Heart left ventricle (tissue), 16 donors: ENCODE measurements around the gene NIBAN1. TPM values are rescaled to one million over a fixed set of nuclear protein-coding genes. Genes with fewer than 3 reads are reported as not detected.
A peak's percentile ranks its signal among the peaks of the same experiment; 100 is the strongest.

Experiments used
- ATAC-seq, 4 donors: fragments of 200-7000 bp; cut with Tn5 transposase; one replicate each; pipeline ENCODE4 v1.9.1; 2020 to 2022; ENCODE audit warnings: moderate library complexity in 4 of 4, mild to moderate bottlenecking in 3 of 4, moderate number of reproducible peaks in 1 of 4
- DNase-seq, 5 donors: peaks; one replicate each; pipeline ENCODE4 v3.0.0-alpha.2; 2020
- H3K27ac ChIP-seq, 12 donors: fragments of 200-600 bp; sonication (generic) in 4 of 12; one replicate each; pipeline versions ENCODE4 v1.5.0 to v1.8.0; 2016 to 2022; ENCODE audit warnings: mild to moderate bottlenecking in 2 of 12
- H3K27me3 ChIP-seq, 9 donors: fragments of 200-600 bp; sonication (generic) in 2 of 9; one replicate each; pipeline versions ENCODE4 v1.5.1 to v1.8.0; 2016 to 2022; ENCODE audit warnings: mild to moderate bottlenecking in 3 of 9
- H3K36me3 ChIP-seq, 9 donors: fragments of 200-600 bp; sonication (generic) in 2 of 9; one replicate each; pipeline versions ENCODE4 v1.5.0 to v1.8.0; 2018 to 2022; ENCODE audit warnings: mild to moderate bottlenecking in 2 of 9
- H3K4me1 ChIP-seq, 12 donors: fragments of 200-600 bp; sonication (generic) in 4 of 12; one replicate each; pipeline versions ENCODE4 v1.5.0 to v1.8.0; 2016 to 2022; ENCODE audit warnings: mild to moderate bottlenecking in 3 of 12
- H3K4me3 ChIP-seq, 12 donors: fragments of 200-600 bp; sonication (generic) in 4 of 12; one replicate each; pipeline versions ENCODE4 v1.5.0 to v1.8.0; 2017 to 2022; ENCODE audit warnings: mild to moderate bottlenecking in 9 of 12, moderate library complexity in 4 of 12
- H3K9me3 ChIP-seq, 12 donors: fragments of 200-600 bp; sonication (generic) in 4 of 12; one replicate each; pipeline versions ENCODE4 v1.5.0 to v1.8.0; 2016 to 2022; ENCODE audit warnings: mild to moderate bottlenecking in 1 of 12
- POLR2A ChIP-seq, 2 donors: fragments of 450-650 bp; IDR thresholded peaks; one replicate each; pipeline ENCODE4 v1.6.1; 2017; ENCODE audit warnings: antibody characterized with exemption in 2 of 2, mild to moderate bottlenecking in 2 of 2, moderate library complexity in 2 of 2
- WGBS, 4 donors: extraction: QIAGEN DNeasy Blood & Tissue Kit in 2 of 4; methylation state at CpG; one replicate each; pipeline versions ENCODE4 v1.1.5 to v1.1.7; 2013 to 2018; 5-methylcytosine and 5-hydroxymethylcytosine counted together
- intact Hi-C, 10 donors: fragments of 100-400 bp; cut with DNase I; formaldehyde crosslinking; loops; one replicate each; pipeline versions ENCODE4 v1.11.1 to v1.14.2; 2022
- polyA plus RNA-seq, 2 donors: library from polyadenylated mRNA; stranded (reverse); fragments of 200-250 nt; gene quantifications; one replicate each; pipeline ENCODE4 v1.2.3, GENCODE V29; 2013
- total RNA-seq, 9 donors: library from RNA; depleted of rRNA in 2 of 9; stranded (reverse); fragments of >200 nt in 2 of 9; fragmentation: NEBNext Ultra II Directional in 3 of 9; extraction: Animal tissue kit (Norgen Biotek cat#: 25700) in 3 of 9; gene quantifications; one replicate each; pipeline versions ENCODE4 v1.1.0 to v1.2.4, GENCODE V29; 2016 to 2023
- TF ChIP-seq, protein P1 (sequence below), 12 donors: fragments of 200-600 bp; sonication (generic) in 4 of 12; IDR thresholded peaks; one replicate each; pipeline versions ENCODE4 v1.5.0 to v1.8.0; 2018 to 2022; ENCODE audit warnings: antibody characterized with exemption in 12 of 12, mild to moderate bottlenecking in 5 of 12
- donor health status: ischemic (EF 13 %, LVEDD 7.1; RV severe dilation, severe dysfunction).
- donor health status: healthy with polysubstance abuse.
- donor health status: DM: no; HTN: yes; CAD: no.
- donor health status: DM: no; HTN: no; CAD: no.
- donor health status: ischemic (EF 25% LVEDD 6.9; RV normal size, moderate dysfunction).
- donor health status: ischemic (EF 25% LVEDD 5.7; RV mildly dilated, moderate dysfunction).
- donor health status: healthy.
- donor health status: DM: yes; HTN: yes; CAD: no.
- donor health status: ischemic (EF 35%, LVEDD 5.7; RV mildly dilated, moderate dysfunction).
- donor health status: nonischemic (EF 11% LVEDD 7.7; RV severe dilation, severe dysfunction).
- donor health status: DM: yes; HTN: yes; CAD: no.
- donor health status: PGD.
- donor health status: ischemic (EF 29% LVEDD 5.4; RV normal size, mild dysfunction).
- donor health status: nonischemic (EF 23%, LVEDD 6.1; RV moderate dilation, normal function).

Gene NIBAN1
- total and polyA plus RNA-seq, 11 donors = 86.0 to 609 (median 278) TPM

DNA sequence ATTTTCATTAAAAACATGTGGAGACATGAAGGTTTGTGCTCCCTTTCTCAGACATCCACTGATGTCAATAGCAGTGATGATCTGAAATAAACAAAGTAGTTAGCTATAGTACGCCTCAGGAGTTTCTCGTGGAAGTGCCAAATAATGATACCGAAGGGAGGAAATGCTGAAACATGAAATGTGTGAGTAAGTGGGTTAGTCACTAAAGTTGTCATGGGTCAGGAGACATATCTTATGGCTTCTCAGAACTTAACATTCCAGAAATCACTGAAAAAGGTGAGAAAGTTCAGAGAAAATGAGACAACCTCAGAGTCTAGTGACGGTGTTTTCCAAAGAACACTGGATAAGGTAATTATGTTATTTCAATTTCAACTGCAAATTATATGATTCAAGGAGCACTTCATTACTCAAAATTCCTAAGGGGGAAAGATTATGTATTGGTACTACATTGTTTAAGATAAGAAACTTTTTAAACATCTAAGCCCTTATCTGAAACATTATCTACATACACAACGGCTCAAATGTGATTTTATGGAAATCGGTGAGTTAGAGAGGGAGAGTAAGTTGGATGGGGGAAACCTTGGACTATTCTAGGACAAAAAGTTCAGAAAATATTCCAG is 20.6 kb downstream of the NIBAN1 start:
- ATAC-seq (peak in 1 of 4 donors; percentile 28), DNase-seq (no peak)
- 57 to 60% (median 58%) methylated on average over 6 of the region's 6 CpGs for WGBS, 4 donors
- peak overlapping the region; percentile 24 to 77 (median 58) for H3K27ac ChIP-seq
- H3K36me3 ChIP-seq = peaks cover 0 to 4% (median 0%) of the 10 kb centered on the region in 9 donors
- H3K4me3 ChIP-seq = no peak overlapping the region
- H3K27me3 ChIP-seq = no peaks in the 10 kb centered on the region
- intact Hi-C loops = loop anchor here in 2 of 10 donors (5.0 kb wide), 2 partner anchors 66 to 126 kb away; no protein-coding TSS in a partner anchor
- H3K9me3 ChIP-seq = no peaks in the 10 kb centered on the region
- H3K4me1 ChIP-seq = peaks cover 0 to 59% (median 21%) of the 10 kb centered on the region in 12 donors
- no peak for TF ChIP-seq POLR2A (IDR thresholded peaks at IDR 0.05)
- TF ChIP-seq, protein P1, sequence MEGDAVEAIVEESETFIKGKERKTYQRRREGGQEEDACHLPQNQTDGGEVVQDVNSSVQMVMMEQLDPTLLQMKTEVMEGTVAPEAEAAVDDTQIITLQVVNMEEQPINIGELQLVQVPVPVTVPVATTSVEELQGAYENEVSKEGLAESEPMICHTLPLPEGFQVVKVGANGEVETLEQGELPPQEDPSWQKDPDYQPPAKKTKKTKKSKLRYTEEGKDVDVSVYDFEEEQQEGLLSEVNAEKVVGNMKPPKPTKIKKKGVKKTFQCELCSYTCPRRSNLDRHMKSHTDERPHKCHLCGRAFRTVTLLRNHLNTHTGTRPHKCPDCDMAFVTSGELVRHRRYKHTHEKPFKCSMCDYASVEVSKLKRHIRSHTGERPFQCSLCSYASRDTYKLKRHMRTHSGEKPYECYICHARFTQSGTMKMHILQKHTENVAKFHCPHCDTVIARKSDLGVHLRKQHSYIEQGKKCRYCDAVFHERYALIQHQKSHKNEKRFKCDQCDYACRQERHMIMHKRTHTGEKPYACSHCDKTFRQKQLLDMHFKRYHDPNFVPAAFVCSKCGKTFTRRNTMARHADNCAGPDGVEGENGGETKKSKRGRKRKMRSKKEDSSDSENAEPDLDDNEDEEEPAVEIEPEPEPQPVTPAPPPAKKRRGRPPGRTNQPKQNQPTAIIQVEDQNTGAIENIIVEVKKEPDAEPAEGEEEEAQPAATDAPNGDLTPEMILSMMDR (IDR thresholded peaks at IDR 0.05) = no peak

DNA sequence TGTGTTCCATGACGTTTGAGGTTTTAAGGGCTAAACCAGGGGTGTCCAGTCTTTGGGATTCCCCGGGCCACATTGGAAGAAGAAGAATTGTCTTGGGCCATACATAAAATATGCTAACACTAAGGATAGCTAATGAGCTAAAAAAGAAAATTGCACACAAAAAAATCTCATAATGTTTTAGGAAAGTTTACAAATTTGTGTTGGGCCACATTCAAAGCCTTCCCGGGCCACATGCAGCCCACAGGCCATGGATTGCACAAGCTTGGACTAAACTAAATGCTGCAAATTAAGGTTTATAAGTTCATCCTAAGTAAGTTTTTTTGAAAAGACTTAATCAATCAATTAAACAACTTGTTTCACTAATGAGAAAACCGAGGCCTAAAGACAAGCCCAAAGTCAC is 21.9 kb downstream of the NIBAN1 start:
- Histone ChIP-seq H3K27ac (peak overlapping the region in 1 of 12 donors; percentile 14), H3K27me3 (no peaks in the 10 kb centered on the region), H3K4me1 (peaks cover 0 to 60% (median 26%) of the 10 kb centered on the region in 12 donors), H3K9me3 (no peaks in the 10 kb centered on the region), H3K36me3 (peaks cover 0 to 4% (median 0%) of the 10 kb centered on the region in 9 donors), H3K4me3 (no peak overlapping the region)
- TF ChIP-seq, protein P1 (IDR thresholded peaks at IDR 0.05) = no peak
- no peak for TF ChIP-seq POLR2A (IDR thresholded peaks at IDR 0.05)
- ATAC-seq = no peak
- intact Hi-C loops = loop anchor here in 2 of 10 donors (5.0 kb wide), 2 partner anchors 65 to 125 kb away; no protein-coding TSS in a partner anchor
- WGBS, 4 donors = 86 to 93% (median 90%) methylated on average over 4 of the region's 4 CpGs
- DNase-seq = no peak

DNA sequence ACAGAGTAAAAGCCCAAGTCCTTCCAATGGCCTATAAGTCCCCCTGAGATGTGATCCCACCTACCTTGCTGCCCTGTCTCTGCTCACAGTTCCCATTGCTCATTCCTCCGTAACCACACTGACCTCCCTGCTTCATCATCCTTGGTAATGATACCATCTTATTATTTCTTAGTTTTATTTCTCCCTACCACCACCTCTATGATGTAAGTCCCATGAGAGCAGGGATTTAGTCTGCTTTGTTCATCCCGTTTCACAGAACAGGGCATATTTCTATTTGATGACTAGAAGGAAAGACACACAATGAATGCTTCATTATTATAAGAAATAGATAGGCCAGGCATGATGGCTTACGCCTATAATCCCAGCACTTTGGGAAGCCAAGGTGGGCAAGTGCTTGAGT is 22.5 kb downstream of the NIBAN1 start:
- DNase-seq = no peak
- Histone ChIP-seq H3K4me3 (no peak overlapping the region), H3K27me3 (no peaks in the 10 kb centered on the region), H3K36me3 (peaks cover 0 to 4% (median 0%) of the 10 kb centered on the region in 9 donors), H3K9me3 (no peaks in the 10 kb centered on the region), H3K4me1 (peaks cover 0 to 60% (median 30%) of the 10 kb centered on the region in 12 donors), H3K27ac (peak overlapping the region in 5 of 12 donors; percentile 11 to 32 (median 17))
- TF ChIP-seq POLR2A (IDR thresholded peaks at IDR 0.05) = no peak
- TF ChIP-seq, protein P1 (IDR thresholded peaks at IDR 0.05) = no peak
- 90 to 95% (median 92%) methylated on average over 3 of the region's 3 CpGs for WGBS, 4 donors
- no peak for ATAC-seq
- intact Hi-C loops = loop anchor here in 2 of 10 donors (5.0 kb wide), 2 partner anchors 64 to 124 kb away; no protein-coding TSS in a partner anchor

DNA sequence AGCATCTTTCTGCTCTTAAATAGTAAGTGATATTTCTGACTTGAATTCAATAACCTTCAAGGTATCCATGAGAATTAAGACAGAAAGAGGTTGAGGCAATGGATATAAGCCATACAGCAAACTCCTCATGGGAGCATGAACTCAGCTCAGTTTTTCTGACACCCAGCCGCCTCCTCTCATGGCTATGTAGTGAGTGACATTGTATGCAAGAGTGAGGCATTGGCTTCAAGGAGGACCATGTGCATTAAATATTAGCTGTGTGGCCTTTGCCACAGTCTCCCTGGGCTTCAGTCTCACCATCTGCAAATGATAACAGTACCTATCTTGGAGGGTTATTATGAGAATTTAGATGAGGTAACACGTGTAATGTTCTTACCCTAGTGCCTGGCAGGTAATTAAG is 23.4 kb downstream of the NIBAN1 start:
- Histone ChIP-seq H3K4me1 (peaks cover 0 to 63% (median 39%) of the 10 kb centered on the region in 12 donors), H3K27me3 (no peaks in the 10 kb centered on the region), H3K9me3 (no peaks in the 10 kb centered on the region), H3K4me3 (no peak overlapping the region), H3K27ac (peak overlapping the region in 2 of 12 donors; percentile 17 to 32), H3K36me3 (peaks cover 0 to 3% (median 0%) of the 10 kb centered on the region in 9 donors)
- TF ChIP-seq, protein P1 (IDR thresholded peaks at IDR 0.05) = no peak
- no peak for TF ChIP-seq POLR2A (IDR thresholded peaks at IDR 0.05)
- ATAC-seq (no peak), DNase-seq (no peak)
- whole genome bisulfite sequencing, 4 donors = 67 to 77% (median 70%) methylated on average over 2 of the region's 2 CpGs
- intact Hi-C loops = loop anchor here in 2 of 10 donors (5.0 kb wide), 2 partner anchors 64 to 124 kb away; no protein-coding TSS in a partner anchor
